Suprapubic skin (tissue), 4 donors: ENCODE data around the gene COX6A1. TPM values are rescaled to one million over a fixed set of nuclear protein-coding genes. Genes with fewer than 3 reads are reported as not detected.

Source experiments
- DNase-seq, 2 donors: peaks; one replicate each; pipeline ENCODE4 v3.0.0-alpha.2; 2019; ENCODE audit warnings: low spot score in 2 of 2
- H3K27ac ChIP-seq: fragments of 200-600 bp; sonication (generic); one replicate; pipeline ENCODE4 v1.5.1; 2019
- H3K27me3 ChIP-seq: fragments of 200-600 bp; sonication (generic); one replicate; pipeline ENCODE4 v1.5.1; 2019
- H3K36me3 ChIP-seq: fragments of 200-600 bp; sonication (generic); one replicate; pipeline ENCODE4 v1.5.1; 2019
- H3K4me1 ChIP-seq: fragments of 200-600 bp; sonication (generic); one replicate; pipeline ENCODE4 v1.5.1; 2019
- H3K4me3 ChIP-seq: fragments of 200-600 bp; sonication (generic); one replicate; pipeline ENCODE4 v1.5.1; 2019; ENCODE audit warnings: mild to moderate bottlenecking
- H3K9me3 ChIP-seq: fragments of 200-600 bp; sonication (generic); one replicate; pipeline ENCODE4 v1.5.1; 2019
- CTCF ChIP-seq, 2 donors: fragments of 200-600 bp in 1 of 2; fragments of 450-650 bp in 1 of 2; sonication (generic) in 1 of 2; IDR thresholded peaks; one replicate each; pipeline ENCODE4 v1.5.1; 2016 to 2019; ENCODE audit warnings: antibody characterized with exemption in 2 of 2, mild to moderate bottlenecking in 1 of 2, moderate library complexity in 1 of 2
- EP300 ChIP-seq: sonication (generic); formaldehyde crosslinking; IDR thresholded peaks from one replicate; pipeline ENCODE4 v1.6.1; 2017; ENCODE audit warnings: antibody characterized with exemption
- POLR2A ChIP-seq, 2 donors: fragments of 450-650 bp; IDR thresholded peaks; one replicate each; pipeline ENCODE4 v1.6.1; 2017; ENCODE audit warnings: antibody characterized with exemption in 2 of 2, mild to moderate bottlenecking in 2 of 2, moderate library complexity in 2 of 2
- POLR2AphosphoS5 ChIP-seq, 3 donors: sonication (generic); formaldehyde crosslinking; IDR thresholded peaks; one replicate each; pipeline ENCODE4 v1.6.1; 2017; ENCODE audit warnings: antibody characterized with exemption in 3 of 3
- WGBS: methylation state at CpG from one replicate; pipeline ENCODE4 v1.1.5; 2018; 5-methylcytosine and 5-hydroxymethylcytosine counted together
- total RNA-seq, 4 donors: library from RNA; depleted of rRNA; stranded (reverse); fragments of >200 nt; gene quantifications; one replicate each; pipeline ENCODE4 v1.1.0, GENCODE V29; 2016

COX6A1 gene
- total RNA-seq, 4 donors from 2014 or later, result 569 to 1,135 (median 836) TPM

- H3K27me3 ChIP-seq, result peaks cover 6% of the 10 kb centered on the region
- H3K27ac ChIP-seq, result no peak overlapping the region
- H3K4me3 ChIP-seq, result no peak overlapping the region
- H3K36me3 ChIP-seq, result no peaks in the 10 kb centered on the region
- H3K9me3 ChIP-seq, result no peaks in the 10 kb centered on the region
- TF ChIP-seq EP300 (no peak), POLR2AphosphoS5 (IDR thresholded peaks at IDR 0.05) (no peak), CTCF (IDR thresholded peaks at IDR 0.05) (no peak), POLR2A (IDR thresholded peaks at IDR 0.05) (no peak)
- no peaks in the 10 kb centered on the region for H3K4me1 ChIP-seq
- WGBS, result 50% methylated on average over 4 of the region's 4 CpGs
- DNase-seq, result no peak
Measured at GRCh38 chr12:120417917-120418580, 19.9 kb upstream of the COX6A1 start.

GRCh38 chr12:120421701-120422100, 16.2 kb upstream of the COX6A1 start:
- WGBS, result 80% methylated on average over 4 of the region's 4 CpGs
- TF ChIP-seq POLR2A (IDR thresholded peaks at IDR 0.05), result no peak
- no peak for TF ChIP-seq EP300
- no peak for TF ChIP-seq POLR2AphosphoS5 (IDR thresholded peaks at IDR 0.05)
- no peak for TF ChIP-seq CTCF (IDR thresholded peaks at IDR 0.05)
- DNase-seq, result no peak
- H3K27me3 ChIP-seq, result peaks cover 3% of the 10 kb centered on the region
- no peak overlapping the region for H3K4me3 ChIP-seq
- H3K36me3 ChIP-seq, result no peaks in the 10 kb centered on the region
- no peak overlapping the region for H3K27ac ChIP-seq
- H3K9me3 ChIP-seq, result no peaks in the 10 kb centered on the region
- H3K4me1 ChIP-seq, result no peaks in the 10 kb centered on the region

GRCh38 chr12:120422892-120423456, 14.9 kb upstream of the COX6A1 start:
- Histone ChIP-seq H3K9me3 (no peaks in the 10 kb centered on the region), H3K4me1 (no peaks in the 10 kb centered on the region), H3K27me3 (peaks cover 3% of the 10 kb centered on the region), H3K27ac (no peak overlapping the region), H3K36me3 (no peaks in the 10 kb centered on the region), H3K4me3 (no peak overlapping the region)
- WGBS, result 67% methylated on average over 7 of the region's 7 CpGs
- DNase-seq, result no peak
- TF ChIP-seq POLR2AphosphoS5 (IDR thresholded peaks at IDR 0.05), result no peak
- no peak for TF ChIP-seq POLR2A (IDR thresholded peaks at IDR 0.05)
- no peak for TF ChIP-seq CTCF (IDR thresholded peaks at IDR 0.05)
- no peak for TF ChIP-seq EP300

GRCh38 chr12:120425797-120426196, 12.1 kb upstream of the COX6A1 start:
- Histone ChIP-seq H3K36me3 (no peaks in the 10 kb centered on the region), H3K27ac (no peak overlapping the region), H3K9me3 (no peaks in the 10 kb centered on the region), H3K4me3 (no peak overlapping the region), H3K27me3 (no peaks in the 10 kb centered on the region), H3K4me1 (peaks cover 2% of the 10 kb centered on the region)
- WGBS, result 83% methylated on average over 3 of the region's 3 CpGs
- TF ChIP-seq EP300 (no peak), CTCF (IDR thresholded peaks at IDR 0.05) (no peak), POLR2A (IDR thresholded peaks at IDR 0.05) (no peak), POLR2AphosphoS5 (IDR thresholded peaks at IDR 0.05) (no peak)
- DNase-seq, result no peak

- Histone ChIP-seq H3K4me3 (no peak overlapping the region), H3K9me3 (no peaks in the 10 kb centered on the region), H3K36me3 (no peaks in the 10 kb centered on the region), H3K27ac (no peak overlapping the region), H3K27me3 (no peaks in the 10 kb centered on the region), H3K4me1 (peaks cover 2% of the 10 kb centered on the region)
- WGBS, result 55% methylated on average over 8 of the region's 8 CpGs
- TF ChIP-seq POLR2AphosphoS5 (IDR thresholded peaks at IDR 0.05) (no peak), POLR2A (IDR thresholded peaks at IDR 0.05) (no peak), CTCF (IDR thresholded peaks at IDR 0.05) (no peak), EP300 (no peak)
- no peak for DNase-seq
Measured at GRCh38 chr12:120428597-120429229, 9.2 kb upstream of the COX6A1 start.
